ENCODE measurements around the gene TBC1D21. TPM values are rescaled to one million over a fixed set of nuclear protein-coding genes. Genes with fewer than 3 reads are reported as not detected.

The TBC1D21 gene
- polyA plus RNA-seq, 3 donors = not detected

DNA sequence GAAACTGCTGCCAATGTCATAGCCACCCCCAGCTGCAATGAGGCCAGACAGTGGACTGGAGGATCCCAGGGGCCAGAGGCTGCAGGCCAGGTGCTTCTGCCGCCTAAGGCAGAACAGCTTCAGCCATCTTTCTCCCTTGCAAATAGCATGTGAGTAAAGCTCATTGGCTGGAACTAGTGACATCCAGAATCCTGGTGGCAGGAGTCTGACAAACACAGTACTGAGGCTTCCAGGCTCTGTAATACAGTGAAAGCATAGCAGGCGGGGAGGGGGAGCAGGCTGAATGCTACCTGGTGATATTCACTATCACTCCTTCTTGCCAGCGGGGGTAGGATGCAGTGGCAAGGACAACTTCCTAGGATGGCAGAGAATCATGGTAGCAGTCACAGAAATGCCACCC is 36.5 kb upstream of the TBC1D21 start:
- WGBS (ENCODE audit: insufficient coverage) = 71% methylated on average over 2 of the region's 3 CpGs
- DNase-seq = no peak
- TF ChIP-seq, protein P1, sequence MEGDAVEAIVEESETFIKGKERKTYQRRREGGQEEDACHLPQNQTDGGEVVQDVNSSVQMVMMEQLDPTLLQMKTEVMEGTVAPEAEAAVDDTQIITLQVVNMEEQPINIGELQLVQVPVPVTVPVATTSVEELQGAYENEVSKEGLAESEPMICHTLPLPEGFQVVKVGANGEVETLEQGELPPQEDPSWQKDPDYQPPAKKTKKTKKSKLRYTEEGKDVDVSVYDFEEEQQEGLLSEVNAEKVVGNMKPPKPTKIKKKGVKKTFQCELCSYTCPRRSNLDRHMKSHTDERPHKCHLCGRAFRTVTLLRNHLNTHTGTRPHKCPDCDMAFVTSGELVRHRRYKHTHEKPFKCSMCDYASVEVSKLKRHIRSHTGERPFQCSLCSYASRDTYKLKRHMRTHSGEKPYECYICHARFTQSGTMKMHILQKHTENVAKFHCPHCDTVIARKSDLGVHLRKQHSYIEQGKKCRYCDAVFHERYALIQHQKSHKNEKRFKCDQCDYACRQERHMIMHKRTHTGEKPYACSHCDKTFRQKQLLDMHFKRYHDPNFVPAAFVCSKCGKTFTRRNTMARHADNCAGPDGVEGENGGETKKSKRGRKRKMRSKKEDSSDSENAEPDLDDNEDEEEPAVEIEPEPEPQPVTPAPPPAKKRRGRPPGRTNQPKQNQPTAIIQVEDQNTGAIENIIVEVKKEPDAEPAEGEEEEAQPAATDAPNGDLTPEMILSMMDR (IDR thresholded peaks at IDR 0.05) = no peak
- peaks cover 10 to 31% (median 13%) of the 10 kb centered on the region in 3 donors for H3K27me3 Mint-ChIP-seq (ENCODE audit: low read depth in 3 of 3)
- no peaks in the 10 kb centered on the region for H3K4me1 Mint-ChIP-seq
- Histone ChIP-seq H3K9me3 (replicated peaks in 1 of 2; ENCODE audit: control insufficient read depth in 1 of 2, insufficient read depth in 1 of 2, low read length in 2 of 2) (no peaks in the 10 kb centered on the region), H3K9ac (ENCODE audit: insufficient read depth, low read length, poor library complexity, severe bottlenecking) (no peak overlapping the region), H3K4me3 (replicated peaks in 1 of 3; ENCODE audit: low read depth in 2 of 3, low read length in 3 of 3) (no peak overlapping the region), H2AFZ (ENCODE audit: insufficient read depth, low read depth, low read length, poor library complexity, severe bottlenecking) (no peak overlapping the region), H3K27ac (ENCODE audit: low read depth in 1 of 2, low read length in 2 of 2) (no peak overlapping the region), H3K4me2 (replicated peaks; ENCODE audit: extremely low read depth, low read length, poor library complexity, severe bottlenecking) (no peak overlapping the region), H3K79me2 (ENCODE audit: insufficient read depth, low read length) (no peaks in the 10 kb centered on the region), H3K36me3 (replicated peaks in 1 of 2; ENCODE audit: control insufficient read depth in 1 of 2, insufficient read depth in 2 of 2, low read length in 2 of 2) (no peaks in the 10 kb centered on the region), H3K4me1 (ENCODE audit: control insufficient read depth in 1 of 2, insufficient read depth in 2 of 2, low read length in 2 of 2) (no peaks in the 10 kb centered on the region), H3K27me3 (ENCODE audit: control insufficient read depth in 2 of 2, insufficient read depth in 2 of 2, low read length in 2 of 2) (no peaks in the 10 kb centered on the region), H4K20me1 (ENCODE audit: insufficient read depth, low read length) (no peaks in the 10 kb centered on the region)
- intact Hi-C loops (cut with micrococcal nuclease) = no loop called here
- no peaks in the 10 kb centered on the region for H3K36me3 Mint-ChIP-seq
- no peak overlapping the region for H3K27ac Mint-ChIP-seq
- H3K4me3 Mint-ChIP-seq = no peak overlapping the region
- H3K9me3 Mint-ChIP-seq = peaks cover 0 to 2% (median 0%) of the 10 kb centered on the region in 7 donors

DNA sequence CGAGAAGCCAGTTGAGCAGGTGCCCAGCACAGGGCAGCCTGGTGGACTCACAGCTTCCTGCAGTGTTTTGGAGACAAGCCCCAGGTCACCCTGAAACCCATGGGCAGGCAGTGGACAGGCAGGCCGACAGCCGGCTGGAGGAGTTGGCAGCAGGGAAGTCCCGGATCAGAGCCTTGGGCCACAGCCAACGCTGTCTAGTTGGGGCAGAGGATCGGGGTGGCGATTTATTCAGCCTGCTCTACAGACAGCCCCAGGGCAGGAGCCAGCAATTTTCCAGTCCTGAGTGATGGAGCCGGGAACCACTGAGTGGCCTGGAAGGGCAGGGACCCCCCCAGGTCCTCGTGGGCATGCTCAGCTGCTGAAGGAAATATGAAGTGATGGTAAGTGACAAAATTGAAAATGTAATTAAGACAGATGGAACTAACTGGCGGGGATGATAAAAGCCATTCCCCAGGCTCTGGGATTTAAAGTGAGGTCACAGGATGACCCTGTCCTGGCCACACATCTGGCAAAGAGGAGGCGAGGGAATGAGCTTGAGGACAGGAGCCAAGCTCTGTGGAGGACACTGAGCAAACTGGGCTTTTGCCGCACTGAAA is 34.4 kb upstream of the TBC1D21 start:
- H3K4me1 Mint-ChIP-seq = no peaks in the 10 kb centered on the region
- TF ChIP-seq, protein P1 (IDR thresholded peaks at IDR 0.05) = no peak

More for the DNA sequence above, 34.4 kb upstream of the TBC1D21 start:
- Histone ChIP-seq H3K9me3 (replicated peaks in 1 of 2; ENCODE audit: control insufficient read depth in 1 of 2, insufficient read depth in 1 of 2, low read length in 2 of 2) (no peaks in the 10 kb centered on the region), H3K4me1 (ENCODE audit: control insufficient read depth in 1 of 2, insufficient read depth in 2 of 2, low read length in 2 of 2) (no peaks in the 10 kb centered on the region), H3K4me2 (replicated peaks; ENCODE audit: extremely low read depth, low read length, poor library complexity, severe bottlenecking) (no peak overlapping the region), H3K9ac (ENCODE audit: insufficient read depth, low read length, poor library complexity, severe bottlenecking) (no peak overlapping the region), H3K79me2 (ENCODE audit: insufficient read depth, low read length) (no peaks in the 10 kb centered on the region), H4K20me1 (ENCODE audit: insufficient read depth, low read length) (no peaks in the 10 kb centered on the region), H3K27me3 (ENCODE audit: control insufficient read depth in 2 of 2, insufficient read depth in 2 of 2, low read length in 2 of 2) (peaks cover 0 to 3% of the 10 kb centered on the region in 2 donors), H2AFZ (ENCODE audit: insufficient read depth, low read depth, low read length, poor library complexity, severe bottlenecking) (no peak overlapping the region), H3K36me3 (replicated peaks in 1 of 2; ENCODE audit: control insufficient read depth in 1 of 2, insufficient read depth in 2 of 2, low read length in 2 of 2) (no peaks in the 10 kb centered on the region), H3K27ac (ENCODE audit: low read depth in 1 of 2, low read length in 2 of 2) (no peak overlapping the region), H3K4me3 (replicated peaks in 1 of 3; ENCODE audit: low read depth in 2 of 3, low read length in 3 of 3) (no peak overlapping the region)
- intact Hi-C loops (cut with micrococcal nuclease) = no loop called here
- Mint-ChIP-seq H3K9me3 (peaks cover 0 to 4% (median 2%) of the 10 kb centered on the region in 7 donors), H3K4me3 (no peak overlapping the region), H3K36me3 (no peaks in the 10 kb centered on the region), H3K27me3 (ENCODE audit: low read depth in 3 of 3) (peaks cover 14 to 32% (median 17%) of the 10 kb centered on the region in 3 donors), H3K27ac (no peak overlapping the region)
- WGBS (ENCODE audit: insufficient coverage) = 74% methylated on average over 10 of the region's 12 CpGs
- no peak for DNase-seq
